ENCODE data around the gene HNRNPM.

The HNRNPM gene

DNA sequence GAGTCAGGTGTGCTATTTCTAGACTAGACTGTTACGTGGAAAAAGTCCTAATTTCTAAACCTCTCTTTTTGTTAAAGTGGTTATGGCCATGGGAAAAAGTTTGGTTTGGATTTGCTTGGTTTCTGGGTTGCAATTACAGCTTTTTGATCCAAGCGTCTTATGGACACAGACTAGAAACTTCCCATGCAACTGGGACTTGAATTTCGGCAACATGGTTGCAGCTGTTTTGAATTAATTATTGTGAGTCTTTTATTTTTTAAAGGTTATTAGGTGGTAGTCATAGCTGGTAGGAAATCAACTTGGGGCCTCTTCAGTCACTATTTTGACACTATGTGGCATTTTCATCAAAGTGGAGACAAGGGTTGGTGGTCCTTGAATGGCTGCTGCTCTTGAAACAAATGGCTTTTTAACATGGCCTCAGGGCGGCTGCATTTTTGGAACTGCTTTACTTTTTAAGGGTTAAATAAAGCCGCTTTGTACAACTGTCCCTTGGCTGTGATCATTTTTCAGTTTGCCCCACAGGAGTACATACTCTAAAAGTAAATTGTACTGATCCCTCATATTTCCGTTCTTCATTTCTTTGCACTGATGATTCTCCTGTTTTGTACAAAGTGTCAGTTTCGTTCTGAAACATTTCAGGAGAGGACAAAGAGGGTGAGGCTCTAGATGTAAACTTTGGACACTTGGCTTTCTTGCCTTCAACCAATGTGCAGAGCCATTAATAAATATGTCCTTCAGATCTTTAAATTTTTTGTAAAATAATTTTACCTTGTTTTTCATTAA, 15.9 kb downstream of the HNRNPM start:
- peak; percentile 48 for DNase-seq

DNA sequence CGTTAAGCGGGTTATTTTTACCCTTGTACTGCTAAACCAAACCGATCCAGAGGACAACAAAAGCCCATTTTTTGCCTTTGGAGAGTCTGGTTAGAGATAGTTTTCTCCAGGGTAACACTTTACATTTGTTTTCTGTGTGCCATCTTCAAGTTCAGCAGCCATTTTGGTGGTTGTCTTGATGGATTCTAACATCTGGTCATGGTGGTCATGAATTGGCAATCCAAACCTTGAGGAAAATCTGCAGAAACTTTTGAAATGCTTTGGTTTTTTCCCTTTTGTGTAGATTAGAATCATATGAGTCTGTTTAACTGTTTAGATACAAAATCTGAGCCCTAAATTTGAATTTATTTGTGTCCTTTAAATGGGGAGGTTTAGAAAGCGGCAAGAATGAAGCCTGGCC, 16.6 kb downstream of the HNRNPM start:
- DNase-seq: no peak

GRCh38 chr19:8461891-8462290, 17.1 kb downstream of the HNRNPM start:
- no peak for DNase-seq

DNA sequence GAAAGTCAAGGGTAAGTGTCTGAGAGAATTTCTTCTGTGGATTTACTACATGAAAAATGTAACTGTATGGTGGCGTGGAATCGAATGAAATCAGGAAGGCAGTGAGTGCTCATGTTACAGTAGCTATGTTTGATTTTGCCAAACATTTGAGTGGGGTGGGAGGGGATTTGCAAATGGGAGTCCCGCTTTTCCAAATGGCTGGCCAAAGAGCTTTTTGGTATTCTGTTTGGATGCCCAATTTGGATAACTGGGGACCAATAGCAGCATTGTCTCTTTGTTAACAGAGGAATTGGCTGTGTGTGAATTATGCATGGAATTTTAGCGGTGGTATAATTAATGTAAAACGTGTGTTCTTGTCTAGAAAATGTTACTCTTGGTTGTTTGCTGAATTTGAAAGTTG, 17.8 kb downstream of the HNRNPM start:
- DNase-seq: peak; percentile 39

GRCh38 chr19:8463365-8463764, 18.6 kb downstream of the HNRNPM start:
- DNase-seq: no peak

- peak; percentile 12 for DNase-seq
These were observed 21.2 kb downstream of the HNRNPM start for GRCh38 chr19:8466018-8466417.

DNA sequence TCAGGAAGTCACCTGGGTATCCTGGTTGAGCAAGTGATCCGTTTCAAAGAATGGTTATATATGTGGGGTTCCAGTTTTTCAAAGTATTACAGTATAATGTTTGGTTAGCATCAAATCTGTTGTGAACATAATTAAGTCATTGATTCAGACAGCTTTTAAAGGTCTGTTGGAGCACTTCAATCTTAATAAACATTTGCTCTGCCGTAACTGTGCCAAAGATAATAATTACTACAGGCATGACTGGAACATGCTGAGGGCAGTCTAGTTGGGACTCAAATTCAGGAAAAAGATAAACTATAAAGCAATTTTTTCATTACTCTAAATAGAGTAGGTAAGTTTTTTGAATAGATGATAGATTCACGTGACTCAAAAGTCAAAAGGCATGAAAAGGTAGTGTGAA, 23.3 kb downstream of the HNRNPM start:
- no peak for DNase-seq

DNA sequence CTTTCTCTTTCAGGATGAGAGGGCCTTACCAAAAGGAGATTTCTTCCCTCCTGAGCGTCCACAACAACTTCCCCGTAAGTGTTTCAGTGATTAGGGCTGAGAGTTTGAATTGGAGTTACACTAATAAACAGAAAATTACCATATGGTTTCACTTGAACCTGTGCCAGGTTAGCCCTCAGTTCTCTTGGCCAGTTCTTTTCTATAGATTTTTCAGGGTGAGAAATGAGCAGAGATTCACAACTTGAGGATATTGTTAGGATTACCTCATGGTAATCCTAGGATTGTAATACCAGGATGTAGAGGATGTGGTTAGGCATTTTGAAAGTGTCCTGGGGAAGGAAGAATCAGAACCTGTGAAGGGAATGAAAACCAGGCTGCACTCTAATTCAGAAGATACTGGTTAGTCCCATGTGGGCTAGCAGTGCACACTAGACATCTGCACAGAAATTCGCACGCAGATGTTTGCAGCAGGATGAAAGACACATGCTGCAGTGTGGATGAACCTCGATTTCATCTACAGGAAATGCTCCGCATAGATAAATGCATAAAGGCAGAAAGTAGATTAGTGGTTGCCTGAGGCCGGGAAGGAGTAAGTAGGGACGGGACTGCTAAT, 24.1 kb downstream of the HNRNPM start:
- DNase-seq: peak; percentile 43

GRCh38 chr19:8469613-8470368, 25.0 kb downstream of the HNRNPM start:
- DNase-seq: no peak

DNA sequence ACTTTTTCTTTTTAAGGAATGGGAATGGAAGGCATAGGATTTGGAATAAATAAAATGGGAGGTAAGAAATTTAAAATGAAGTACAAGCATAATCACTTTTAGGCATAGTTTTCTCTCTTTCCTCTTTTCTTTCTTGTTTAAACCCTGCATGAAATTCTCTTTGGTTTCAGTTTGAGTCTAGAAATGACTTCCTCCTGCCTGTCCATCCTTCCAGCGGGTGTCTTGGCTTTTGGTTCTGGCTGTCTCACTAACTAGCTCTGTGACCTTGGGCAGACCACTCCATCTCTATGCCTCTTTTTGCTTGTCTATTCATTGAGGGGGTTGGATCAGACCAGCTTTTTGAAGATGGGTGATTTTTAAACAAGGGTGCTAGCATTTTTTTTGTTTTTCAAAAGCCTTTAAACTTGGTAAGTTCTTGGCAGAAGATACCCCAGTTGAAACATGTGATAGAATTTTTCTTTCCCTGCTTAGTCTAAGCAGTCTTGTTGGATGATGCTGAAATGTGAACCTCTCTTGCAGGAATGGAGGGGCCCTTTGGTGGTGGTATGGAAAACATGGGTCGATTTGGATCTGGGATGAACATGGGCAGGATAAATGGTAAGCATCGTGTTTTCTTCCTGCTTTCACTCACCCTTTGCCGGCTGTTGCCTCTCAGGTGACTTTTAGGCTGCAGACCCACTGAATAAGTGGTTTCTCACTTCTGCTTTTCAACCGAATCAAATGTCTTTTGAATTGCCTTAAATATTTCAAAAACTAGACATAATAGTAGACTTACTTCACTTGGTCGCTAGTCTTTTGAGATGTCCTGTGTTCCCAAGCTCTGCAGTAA, 29.1 kb downstream of the HNRNPM start:
- no peak for DNase-seq

DNA sequence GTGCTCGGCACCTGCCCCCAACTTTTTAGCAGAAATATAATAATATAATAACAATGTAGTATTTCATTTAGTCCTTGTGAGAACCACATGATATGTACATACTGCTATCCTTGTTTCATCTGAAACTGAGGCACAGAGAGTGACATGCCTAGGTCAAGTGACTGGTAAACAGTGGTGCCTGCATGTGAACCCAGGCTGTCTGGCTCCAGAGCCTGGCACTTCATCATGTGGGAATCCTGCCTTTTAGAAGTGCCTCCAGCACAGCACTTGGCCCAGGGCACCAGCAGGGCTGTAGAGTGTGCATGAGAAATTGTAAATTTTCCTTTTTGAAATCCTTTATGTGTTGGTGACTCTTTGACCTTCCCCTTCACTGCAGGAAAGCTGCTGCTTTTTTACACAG, 30.2 kb downstream of the HNRNPM start:
- no peak for DNase-seq

- no peak for DNase-seq
These were observed 31.7 kb downstream of the HNRNPM start for GRCh38 chr19:8476524-8476923.

- DNase-seq: no peak
These were observed 33.1 kb downstream of the HNRNPM start for GRCh38 chr19:8477889-8478288.

DNA sequence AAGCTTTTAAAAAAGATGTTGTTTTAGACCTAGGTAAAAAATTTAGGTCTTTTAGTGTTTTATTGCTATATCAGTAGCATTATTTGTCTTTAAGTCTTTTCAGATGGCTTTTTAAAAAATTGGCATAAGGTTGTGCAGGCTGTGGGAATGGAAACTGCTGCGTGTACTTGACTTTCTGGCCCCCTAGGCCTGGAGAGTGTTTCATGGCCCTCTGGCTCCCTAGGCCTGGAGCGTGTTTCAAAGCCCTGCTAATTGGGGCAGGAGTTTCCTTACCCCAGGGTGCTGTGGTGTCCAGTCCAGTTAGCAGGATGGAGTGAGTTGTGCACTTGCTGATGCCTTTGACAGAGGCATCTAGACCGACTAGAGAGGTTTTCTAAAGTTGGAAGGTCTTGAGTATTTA, 33.8 kb downstream of the HNRNPM start:
- DNase-seq: no peak

- DNase-seq: no peak
These were observed 36.4 kb downstream of the HNRNPM start for GRCh38 chr19:8481201-8481600.

GRCh38 chr19:8481616-8482015, 36.8 kb downstream of the HNRNPM start:
- DNase-seq: no peak

DNA sequence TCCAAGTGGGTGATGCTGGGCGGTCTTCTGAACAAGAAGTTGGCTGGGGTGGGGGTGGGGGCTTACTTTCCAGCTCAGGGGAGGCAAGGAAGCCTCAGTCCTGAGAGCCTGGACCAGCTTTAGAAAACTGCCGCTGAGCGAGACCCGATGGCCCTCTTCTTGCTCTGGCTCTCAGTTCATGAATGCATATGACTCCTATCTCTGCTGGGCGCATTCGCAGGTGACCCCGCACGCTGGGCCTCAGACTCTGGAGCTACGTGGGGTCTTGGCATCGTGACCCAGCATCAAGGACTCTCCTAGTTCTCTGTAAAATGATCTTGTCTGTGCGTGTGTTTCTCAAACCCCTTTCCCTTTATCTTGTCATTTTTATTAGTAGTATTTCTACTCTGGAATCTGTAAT, 37.9 kb downstream of the HNRNPM start:
- no peak for DNase-seq

DNA sequence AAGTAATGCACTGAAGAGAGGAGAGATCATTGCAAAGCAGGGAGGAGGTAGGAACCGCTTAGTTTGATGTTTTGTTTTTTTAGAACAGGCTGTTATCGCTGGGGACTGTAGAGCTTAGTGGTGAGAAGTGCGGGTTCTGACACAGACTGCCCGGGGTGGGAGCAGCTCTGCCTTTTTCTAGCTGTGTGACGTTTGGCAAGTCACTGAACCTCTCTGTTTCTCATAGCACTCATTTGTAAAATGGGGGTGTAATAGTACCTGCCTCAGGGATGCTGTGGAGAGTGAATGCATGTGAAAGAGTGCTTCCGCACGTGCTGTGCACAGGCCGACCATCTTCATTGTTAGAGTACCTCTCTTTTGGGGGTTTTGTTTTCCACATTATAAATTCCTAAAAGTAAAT, 38.4 kb downstream of the HNRNPM start:
- DNase-seq: no peak

GRCh38 chr19:8484331-8484894, 39.6 kb downstream of the HNRNPM start:
- DNase-seq: no peak

GRCh38 chr19:8485561-8486371, 41.0 kb downstream of the HNRNPM start:
- DNase-seq: no peak

DNA sequence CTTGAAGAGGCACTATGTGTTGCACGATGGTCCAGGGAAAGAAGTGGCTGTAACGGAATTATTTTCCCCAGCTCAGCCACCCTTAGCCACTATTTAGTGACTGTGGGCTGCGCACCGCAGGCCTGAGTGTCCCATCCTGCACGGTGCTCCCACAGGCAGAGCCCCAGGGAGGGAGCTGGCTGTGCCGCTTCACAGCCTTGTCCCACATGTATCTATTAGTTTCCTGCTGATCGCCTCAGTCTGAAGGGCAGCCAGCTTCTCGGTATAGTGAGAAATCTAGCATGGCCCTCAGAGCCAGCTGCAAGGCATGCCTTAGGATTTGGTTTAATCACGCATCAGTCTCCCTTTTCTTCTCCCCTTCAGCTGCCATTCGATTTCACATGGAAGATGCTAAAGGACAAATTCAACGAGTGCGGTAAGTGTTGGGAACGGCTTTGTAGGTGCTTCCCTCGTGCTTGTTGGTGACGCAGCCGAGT, 41.9 kb downstream of the HNRNPM start:
- no peak for DNase-seq
